MM.1S (cell line): ENCODE data around the gene ZDHHC21.

ENCODE experiments used
- DNase-seq: peaks from one replicate; pipeline ENCODE4 v3.0.0-alpha.2; 2015
- H2AFZ ChIP-seq: fragments of 300-600 bp; sonication (generic); 2 replicates; pipeline ENCODE4 v1.6.0; 2016; ENCODE audit warnings: antibody characterized with exemption, low read length
- H3F3A ChIP-seq: fragments of 300-600 bp; sonication (generic); 2 replicates; pipeline ENCODE4 v1.6.1; 2016; ENCODE audit warnings: mild to moderate bottlenecking, antibody characterized with exemption, low read length, moderate library complexity, mixed read lengths; ENCODE audit not compliant: insufficient read depth
- H3K27ac ChIP-seq: fragments of 300-600 bp; sonication (generic); 2 replicates; pipeline ENCODE4 v1.5.1; 2016; ENCODE audit warnings: mild to moderate bottlenecking, low read length
- H3K27me3 ChIP-seq: fragments of 300-600 bp; sonication (generic); replicated peaks from 2 replicates; pipeline ENCODE4 v1.6.0; 2016; ENCODE audit warnings: low read length; ENCODE audit not compliant: insufficient read depth
- H3K36me3 ChIP-seq: fragments of 300-600 bp; sonication (generic); replicated peaks from 2 replicates; pipeline ENCODE4 v1.6.1; 2016; ENCODE audit warnings: mild to moderate bottlenecking, low read length, mixed read lengths; ENCODE audit not compliant: insufficient read depth
- H3K4me1 ChIP-seq: fragments of 300-600 bp; sonication (generic); 2 replicates; pipeline ENCODE4 v1.6.1; 2016; ENCODE audit warnings: low read length, mixed read lengths
- H3K4me2 ChIP-seq: fragments of 300-600 bp; sonication (generic); 2 replicates; pipeline ENCODE4 v1.6.0; 2016; ENCODE audit warnings: low read depth, low read length
- H3K4me3 ChIP-seq: fragments of 300-600 bp; sonication (generic); 2 replicates; pipeline ENCODE4 v1.5.1; 2016; ENCODE audit warnings: low read length, mixed read lengths
- H3K79me2 ChIP-seq: fragments of 300-600 bp; sonication (generic); 2 replicates; pipeline ENCODE4 v1.6.1; 2016; ENCODE audit warnings: mixed run types, low read length, mixed read lengths
- H3K9ac ChIP-seq: fragments of 300-600 bp; sonication (generic); 2 replicates; pipeline ENCODE4 v1.6.1; 2016; ENCODE audit warnings: low read length, mixed read lengths
- H3K9me2 ChIP-seq: fragments of 300-600 bp; sonication (generic); replicated peaks from 2 replicates; pipeline ENCODE4 v1.6.1; 2016; ENCODE audit warnings: mild to moderate bottlenecking, low read length, mixed read lengths; ENCODE audit not compliant: insufficient read depth
- H3K9me3 ChIP-seq: fragments of 300-600 bp; sonication (generic); replicated peaks from 2 replicates; pipeline ENCODE4 v1.6.1; 2016; ENCODE audit warnings: mild to moderate bottlenecking, low read length, mixed read lengths; ENCODE audit not compliant: insufficient read depth
- H4K20me1 ChIP-seq: fragments of 300-600 bp; sonication (generic); 2 replicates; pipeline ENCODE4 v1.6.1; 2016; ENCODE audit warnings: mild to moderate bottlenecking, low read length, moderate library complexity, mixed read lengths; ENCODE audit not compliant: insufficient read depth
- EZH2 ChIP-seq: fragments of 300-600 bp; sonication (generic); optimal IDR thresholded peaks from 2 replicates; pipeline ENCODE3; 2017; ENCODE audit warnings: low read depth, mild to moderate bottlenecking, antibody characterized with exemption, low read length, mixed read lengths
- EZH2phosphoT487 ChIP-seq: fragments of 300-600 bp; sonication (generic); IDR thresholded peaks from 2 replicates; pipeline ENCODE4 v1.6.1; 2018; ENCODE audit warnings: antibody characterized with exemption, low read length
- TF ChIP-seq, protein P1 (sequence below): fragments of 300-600 bp; sonication (generic); IDR thresholded peaks from 2 replicates; pipeline ENCODE4 v1.5.1; 2016; ENCODE audit warnings: antibody characterized with exemption, low read length, mixed read lengths

The ZDHHC21 gene

DNA sequence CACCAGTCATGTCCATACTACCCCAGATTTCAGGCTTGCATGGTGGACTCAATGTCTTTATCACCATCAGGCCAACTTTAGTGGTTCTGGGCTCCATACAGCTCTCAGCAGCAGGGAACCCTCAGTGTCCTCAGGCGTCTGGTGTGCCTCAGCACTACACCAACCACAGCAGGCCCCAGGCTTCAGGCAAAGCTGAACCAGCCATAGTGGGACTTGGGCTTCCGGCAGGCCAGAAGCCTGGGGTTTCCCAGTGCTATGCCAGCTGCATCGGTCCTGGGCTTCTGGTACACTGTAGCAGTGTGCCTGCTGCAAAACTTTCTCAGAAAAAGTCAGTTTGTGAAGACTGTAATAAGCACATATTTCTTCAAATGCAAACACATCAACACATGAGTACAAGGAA, 11.0 kb upstream of the ZDHHC21 start:
- H4K20me1 ChIP-seq, result no peaks in the 10 kb centered on the region
- H3K9me2 ChIP-seq, result no peaks in the 10 kb centered on the region
- no peak for DNase-seq
- no peaks in the 10 kb centered on the region for H3F3A ChIP-seq
- TF ChIP-seq, protein P1, sequence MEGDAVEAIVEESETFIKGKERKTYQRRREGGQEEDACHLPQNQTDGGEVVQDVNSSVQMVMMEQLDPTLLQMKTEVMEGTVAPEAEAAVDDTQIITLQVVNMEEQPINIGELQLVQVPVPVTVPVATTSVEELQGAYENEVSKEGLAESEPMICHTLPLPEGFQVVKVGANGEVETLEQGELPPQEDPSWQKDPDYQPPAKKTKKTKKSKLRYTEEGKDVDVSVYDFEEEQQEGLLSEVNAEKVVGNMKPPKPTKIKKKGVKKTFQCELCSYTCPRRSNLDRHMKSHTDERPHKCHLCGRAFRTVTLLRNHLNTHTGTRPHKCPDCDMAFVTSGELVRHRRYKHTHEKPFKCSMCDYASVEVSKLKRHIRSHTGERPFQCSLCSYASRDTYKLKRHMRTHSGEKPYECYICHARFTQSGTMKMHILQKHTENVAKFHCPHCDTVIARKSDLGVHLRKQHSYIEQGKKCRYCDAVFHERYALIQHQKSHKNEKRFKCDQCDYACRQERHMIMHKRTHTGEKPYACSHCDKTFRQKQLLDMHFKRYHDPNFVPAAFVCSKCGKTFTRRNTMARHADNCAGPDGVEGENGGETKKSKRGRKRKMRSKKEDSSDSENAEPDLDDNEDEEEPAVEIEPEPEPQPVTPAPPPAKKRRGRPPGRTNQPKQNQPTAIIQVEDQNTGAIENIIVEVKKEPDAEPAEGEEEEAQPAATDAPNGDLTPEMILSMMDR, result no peak
- TF ChIP-seq EZH2phosphoT487, result no peak
- TF ChIP-seq EZH2, result no peak
- no peak overlapping the region for H3K4me2 ChIP-seq
- no peaks in the 10 kb centered on the region for H3K27me3 ChIP-seq
- no peaks in the 10 kb centered on the region for H3K9me3 ChIP-seq
- H2AFZ ChIP-seq, result no peak overlapping the region
- H3K79me2 ChIP-seq, result no peaks in the 10 kb centered on the region
- no peak overlapping the region for H3K9ac ChIP-seq
- no peaks in the 10 kb centered on the region for H3K36me3 ChIP-seq
- H3K27ac ChIP-seq, result no peak overlapping the region
- H3K4me1 ChIP-seq, result no peaks in the 10 kb centered on the region
- no peak overlapping the region for H3K4me3 ChIP-seq

DNA sequence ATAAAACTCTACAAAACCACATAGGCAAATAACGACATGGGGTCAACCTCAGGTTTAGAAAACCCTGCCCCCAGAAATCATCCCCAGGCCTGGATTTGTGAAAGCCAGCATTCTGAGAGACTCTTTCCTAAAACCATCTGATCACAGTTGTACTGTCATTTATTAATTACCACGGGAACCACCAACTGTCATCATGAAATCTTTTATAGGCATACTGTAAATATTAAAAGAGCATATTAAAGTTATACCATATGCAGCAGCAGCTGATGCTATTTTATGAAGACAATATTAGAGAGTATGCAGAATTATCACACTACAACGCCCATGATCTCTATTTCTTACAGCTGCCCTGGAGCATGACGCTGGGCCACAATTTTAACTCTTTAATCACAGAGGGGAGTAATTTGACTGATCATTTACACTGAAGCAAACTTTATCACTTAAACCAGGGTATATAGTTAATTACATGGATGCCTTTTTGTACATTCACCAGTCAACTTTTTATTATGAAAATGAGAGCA, 9.0 kb upstream of the ZDHHC21 start:
- H3K4me2 ChIP-seq, result no peak overlapping the region
- DNase-seq, result no peak
- H3K9ac ChIP-seq, result no peak overlapping the region
- no peaks in the 10 kb centered on the region for H3K79me2 ChIP-seq
- H3K4me1 ChIP-seq, result no peaks in the 10 kb centered on the region
- TF ChIP-seq EZH2 (no peak), EZH2phosphoT487 (no peak)
- TF ChIP-seq, protein P1, result no peak
- H3K27me3 ChIP-seq, result no peaks in the 10 kb centered on the region
- no peaks in the 10 kb centered on the region for H3K36me3 ChIP-seq
- no peak overlapping the region for H2AFZ ChIP-seq
- no peaks in the 10 kb centered on the region for H3K9me2 ChIP-seq
- H3K27ac ChIP-seq, result no peak overlapping the region
- no peak overlapping the region for H3K4me3 ChIP-seq
- no peaks in the 10 kb centered on the region for H3K9me3 ChIP-seq
- H3F3A ChIP-seq, result no peaks in the 10 kb centered on the region
- H4K20me1 ChIP-seq, result no peaks in the 10 kb centered on the region

DNA sequence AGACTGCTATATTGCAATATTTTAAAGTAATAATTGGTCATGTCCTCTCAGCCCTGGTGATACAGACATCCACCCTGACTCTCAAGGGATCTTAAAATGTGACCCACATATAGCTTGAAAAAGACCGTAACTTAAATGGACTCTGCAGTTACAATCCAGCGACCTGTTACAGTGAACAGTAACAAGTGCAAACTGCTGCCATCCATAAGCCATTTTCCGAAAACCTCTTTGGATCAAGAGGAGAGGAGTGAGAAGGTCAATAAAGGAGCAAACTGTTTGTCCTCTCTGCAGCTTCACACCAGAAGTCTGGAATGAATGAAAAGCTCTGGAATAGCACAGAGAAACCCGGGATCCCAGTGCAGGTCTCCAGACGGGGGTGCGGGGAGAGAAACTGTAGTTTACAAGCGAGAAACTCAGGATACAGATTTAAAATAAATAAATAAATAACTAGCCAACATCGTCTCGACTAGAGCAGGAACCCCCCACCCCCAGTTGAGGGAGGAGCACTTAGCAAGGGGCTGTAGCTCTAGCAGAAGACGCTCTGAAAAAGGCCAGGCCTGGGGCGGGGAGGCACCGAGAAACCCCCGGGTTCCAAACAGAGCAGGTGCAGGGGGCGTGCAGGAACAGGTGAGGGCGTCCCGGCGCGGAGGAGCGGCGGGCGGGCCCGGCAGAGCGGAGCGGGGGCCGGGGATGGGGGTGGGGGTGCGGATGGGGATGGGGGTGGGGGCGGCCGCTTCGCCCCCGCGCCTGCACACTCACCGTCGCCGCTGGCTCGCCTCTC, 572 bp downstream of the ZDHHC21 start:
- peak; percentile 14 for DNase-seq
- TF ChIP-seq, protein P1, result no peak
- no peak for TF ChIP-seq EZH2phosphoT487
- no peak for TF ChIP-seq EZH2
- H3K27ac ChIP-seq, result peak overlapping the region; percentile 65; the same call in 1 of the 2 replicates
- no peaks in the 10 kb centered on the region for H3K9me2 ChIP-seq
- H3K9me3 ChIP-seq, result no peaks in the 10 kb centered on the region
- H3K4me1 ChIP-seq, result 0 out of 2 replicates have a peak, but pooled peaks cover 4% of the 10 kb centered on the region
- no peaks in the 10 kb centered on the region for H3K27me3 ChIP-seq
- no peak overlapping the region for H2AFZ ChIP-seq
- H3K4me3 ChIP-seq, result peak overlapping the region; percentile 61
- no peaks in the 10 kb centered on the region for H3K36me3 ChIP-seq
- peaks cover 7% of the 10 kb centered on the region; the same call in 1 of the 2 replicates for H3F3A ChIP-seq
- H3K9ac ChIP-seq, result peak overlapping the region; percentile 51
- H3K79me2 ChIP-seq, result peaks cover 32% of the 10 kb centered on the region
- H3K4me2 ChIP-seq, result peak overlapping the region; percentile 60; the same call in 1 of the 2 replicates
- H4K20me1 ChIP-seq, result no peaks in the 10 kb centered on the region
